Measurements from ENCODE around the gene SPRTN. TPM values are rescaled to one million over a fixed set of nuclear protein-coding genes. Genes with fewer than 3 reads are reported as not detected.

SPRTN gene
- total and polyA plus RNA-seq, 9 donors, result 3.9 to 11.7 (median 8.1) TPM

GRCh38 chr1:231355171-231355570, 17.1 kb downstream of the SPRTN start:
- Histone ChIP-seq H3K9me3 (no peaks in the 10 kb centered on the region), H3K4me3 (no peak overlapping the region), H3K27ac (no peak overlapping the region), H3K4me1 (ENCODE audit: insufficient read depth) (no peaks in the 10 kb centered on the region), H3K36me3 (no peaks in the 10 kb centered on the region), H3K27me3 (no peaks in the 10 kb centered on the region)
- TF ChIP-seq CTCF (IDR thresholded peaks at IDR 0.05), result no peak
- TF ChIP-seq POLR2A (IDR thresholded peaks at IDR 0.05), result no peak
- 70 to 81% (median 77%) methylated on average over 3 of the region's 3 CpGs for WGBS, 3 donors
- intact Hi-C loops (cut with DNase I), result loop anchor here (5.0 to 10.0 kb wide), 3 partner anchors 237 to 250 kb away; no protein-coding TSS in a partner anchor
- no peak for DNase-seq

- Histone ChIP-seq H3K27ac (no peak overlapping the region), H3K4me3 (no peak overlapping the region), H3K9me3 (no peaks in the 10 kb centered on the region), H3K27me3 (no peaks in the 10 kb centered on the region), H3K36me3 (no peaks in the 10 kb centered on the region), H3K4me1 (ENCODE audit: insufficient read depth) (no peaks in the 10 kb centered on the region)
- DNase-seq, result no peak
- intact Hi-C loops (cut with DNase I), result loop anchor here (5.0 to 10.0 kb wide), 3 partner anchors 235 to 248 kb away; no protein-coding TSS in a partner anchor
- 65 to 82% (median 78%) methylated on average over 10 of the region's 10 CpGs for WGBS, 3 donors
- TF ChIP-seq POLR2A (IDR thresholded peaks at IDR 0.05) (no peak), EP300 (IDR thresholded peaks at IDR 0.05) (no peak), CTCF (IDR thresholded peaks at IDR 0.05) (no peak)
Measured at GRCh38 chr1:231357187-231357772, 19.2 kb downstream of the SPRTN start.

DNA sequence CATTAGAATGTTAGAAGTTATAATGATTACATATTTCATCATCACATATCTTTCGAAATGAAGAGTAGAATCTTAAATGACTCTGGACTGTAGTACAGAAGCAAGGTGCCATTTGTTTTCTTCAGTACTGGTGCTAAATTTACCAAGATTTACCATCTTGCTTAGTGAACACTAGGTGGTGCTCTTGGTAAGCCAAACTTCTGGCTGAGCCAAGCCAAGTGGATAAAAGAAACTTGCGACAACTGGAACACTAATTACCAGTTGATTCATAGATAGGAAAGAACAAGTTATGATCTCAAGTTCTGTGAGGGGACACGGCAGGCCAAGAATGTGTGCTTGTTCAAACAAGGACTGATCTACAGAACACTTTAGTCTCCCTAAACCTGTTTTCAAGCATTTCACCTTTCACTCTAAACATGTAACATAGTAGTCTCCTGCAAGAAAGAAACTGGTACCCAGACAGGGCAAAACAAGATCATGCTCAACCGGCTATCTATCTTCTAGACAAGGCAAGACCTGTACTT, 19.8 kb downstream of the SPRTN start:
- H3K27me3 ChIP-seq, result no peaks in the 10 kb centered on the region
- DNase-seq, result peak in 1 of 5 donors; percentile 36
- no peaks in the 10 kb centered on the region for H3K36me3 ChIP-seq
- WGBS, 3 donors, result 5 to 12% (median 6%) methylated on average over 4 of the region's 4 CpGs
- no peaks in the 10 kb centered on the region for H3K9me3 ChIP-seq
- no peak overlapping the region for H3K4me3 ChIP-seq
- no peak overlapping the region for H3K27ac ChIP-seq
- no peaks in the 10 kb centered on the region for H3K4me1 ChIP-seq (ENCODE audit: insufficient read depth)
- intact Hi-C loops (cut with DNase I), result loop anchor here (5.0 to 10.0 kb wide), 3 partner anchors 234 to 247 kb away; no protein-coding TSS in a partner anchor
- TF ChIP-seq CTCF (IDR thresholded peaks at IDR 0.05), result peak; percentile 37 to 84 (median 83)
- TF ChIP-seq POLR2A (IDR thresholded peaks at IDR 0.05), result no peak

- WGBS, 3 donors, result 85 to 91% (median 88%) methylated on average over 6 of the region's 6 CpGs
- H3K27ac ChIP-seq, result no peak overlapping the region
- DNase-seq, result no peak
- no peaks in the 10 kb centered on the region for H3K36me3 ChIP-seq
- TF ChIP-seq POLR2A (IDR thresholded peaks at IDR 0.05) (no peak), EP300 (IDR thresholded peaks at IDR 0.05) (no peak), CTCF (IDR thresholded peaks at IDR 0.05) (no peak)
- intact Hi-C loops (cut with DNase I), result loop anchor here (5.0 to 10.0 kb wide), 3 partner anchors 233 to 246 kb away; no protein-coding TSS in a partner anchor
- no peak overlapping the region for H3K4me3 ChIP-seq
- no peaks in the 10 kb centered on the region for H3K9me3 ChIP-seq
- H3K4me1 ChIP-seq (ENCODE audit: insufficient read depth), result no peaks in the 10 kb centered on the region
- no peaks in the 10 kb centered on the region for H3K27me3 ChIP-seq
Measured at GRCh38 chr1:231359113-231359512, 21.0 kb downstream of the SPRTN start.

All from ovary (tissue), 9 donors.